ENCODE results near the gene PKNOX2.

PKNOX2 gene

GRCh38 chr11:125201525-125202141 is 37.1 kb downstream of the PKNOX2 start:
- H3K27ac ChIP-seq = peak overlapping the region; percentile 48
- TF ChIP-seq ZFX (IDR thresholded peaks at IDR 0.05) (no peak), CTCF (conservative IDR thresholded peaks at IDR 0.05) (no peak)

GRCh38 chr11:125202362-125202880 is 37.9 kb downstream of the PKNOX2 start:
- peak overlapping the region; percentile 48 for H3K27ac ChIP-seq
- TF ChIP-seq ZFX (IDR thresholded peaks at IDR 0.05) (no peak), CTCF (conservative IDR thresholded peaks at IDR 0.05) (no peak)

GRCh38 chr11:125202977-125203376 is 38.4 kb downstream of the PKNOX2 start:
- H3K27ac ChIP-seq = no peak overlapping the region
- TF ChIP-seq ZFX (IDR thresholded peaks at IDR 0.05) (no peak), CTCF (conservative IDR thresholded peaks at IDR 0.05) (no peak)

GRCh38 chr11:125207866-125208425 is 43.4 kb downstream of the PKNOX2 start:
- no peak for TF ChIP-seq ZFX (IDR thresholded peaks at IDR 0.05)
- TF ChIP-seq CTCF (conservative IDR thresholded peaks at IDR 0.05) = no peak

GRCh38 chr11:125210066-125210465 is 45.5 kb downstream of the PKNOX2 start:
- TF ChIP-seq CTCF (conservative IDR thresholded peaks at IDR 0.05) (no peak), ZFX (IDR thresholded peaks at IDR 0.05) (no peak)
- H3K27ac ChIP-seq = peak overlapping the region; percentile 98

More at GRCh38 chr11:125207866-125208425, 43.4 kb downstream of the PKNOX2 start:
- no peak overlapping the region for H3K27ac ChIP-seq

- TF ChIP-seq CTCF (conservative IDR thresholded peaks at IDR 0.05) = no peak
- TF ChIP-seq ZFX (IDR thresholded peaks at IDR 0.05) = no peak
- H3K27ac ChIP-seq = peak overlapping the region; percentile 98
These were observed 46.8 kb downstream of the PKNOX2 start for GRCh38 chr11:125211191-125211947.

GRCh38 chr11:125211948-125212340 is 47.4 kb downstream of the PKNOX2 start:
- H3K27ac ChIP-seq = peak overlapping the region; percentile 98
- TF ChIP-seq CTCF (conservative IDR thresholded peaks at IDR 0.05) = no peak
- no peak for TF ChIP-seq ZFX (IDR thresholded peaks at IDR 0.05)

Data from C4-2B (cell line).